Gastrocnemius medialis (tissue), 4 donors: Measurements from ENCODE around the gene GNAI1. TPM values are rescaled to one million over a fixed set of nuclear protein-coding genes. Genes with fewer than 3 reads are reported as not detected.

Experiments
- ATAC-seq, 2 donors: fragments of 150-250 bp; one replicate each; pipeline ENCODE4 v1.9.1; 2016
- DNase-seq, 2 donors: peaks; one replicate each; pipeline ENCODE4 v3.0.0-alpha.2; 2019
- H3K27ac ChIP-seq, 4 donors: fragments of 200-600 bp; sonication (generic); 1 replicate in 1 of 4; 2 replicates in 3 of 4; pipeline ENCODE4 v1.5.1; 2016 to 2018; ENCODE audit warnings: mild to moderate bottlenecking in 2 of 4, moderate library complexity in 1 of 4
- H3K27me3 ChIP-seq, 3 donors: fragments of 200-600 bp; sonication (generic) in 2 of 3; 1 replicate in 1 of 3; 2 replicates in 2 of 3; pipeline versions ENCODE4 v1.5.1 to v1.6.0; 2016 to 2019; ENCODE audit warnings: mild to moderate bottlenecking in 1 of 3, moderate library complexity in 1 of 3
- H3K36me3 ChIP-seq, 2 donors: fragments of 200-600 bp; sonication (generic) in 1 of 2; one replicate each; pipeline ENCODE4 v1.5.1; 2017 to 2018
- H3K4me1 ChIP-seq, 2 donors: fragments of 200-600 bp; sonication (generic) in 1 of 2; one replicate each; pipeline ENCODE4 v1.5.1; 2016 to 2017; ENCODE audit warnings: mild to moderate bottlenecking in 2 of 2
- H3K4me3 ChIP-seq, 4 donors: fragments of 200-600 bp; sonication (generic) in 3 of 4; 1 replicate in 1 of 4; 2 replicates in 3 of 4; pipeline ENCODE4 v1.5.1; 2016 to 2019; ENCODE audit warnings: mild to moderate bottlenecking in 2 of 4
- H3K9me3 ChIP-seq, 3 donors: fragments of 200-600 bp; sonication (generic) in 2 of 3; 1 replicate in 1 of 3; 2 replicates in 2 of 3; pipeline ENCODE4 v1.5.1; 2016 to 2019
- CTCF ChIP-seq, 5 experiments: fragments of 450-650 bp in 3 of 5; fragments of 200-600 bp in 2 of 5; sonication (generic) in 2 of 5; IDR thresholded peaks in 4 of 5; conservative IDR thresholded peaks in 1 of 5; 1 replicate in 4 of 5; 2 replicates in 1 of 5; pipeline ENCODE4 v1.5.1; 2016 to 2019; ENCODE audit warnings: antibody characterized with exemption in 5 of 5, mild to moderate bottlenecking in 3 of 5, moderate library complexity in 3 of 5
- POLR2A ChIP-seq, 2 donors: fragments of 450-650 bp; IDR thresholded peaks; one replicate each; pipeline ENCODE4 v1.6.1; 2017; ENCODE audit warnings: antibody characterized with exemption in 2 of 2, mild to moderate bottlenecking in 2 of 2, moderate library complexity in 2 of 2
- in situ Hi-C, 4 donors: fragments of 200-750 bp; cut with MboI; loops; one replicate each; pipeline versions ENCODE4 v1.15.0 to v1.8.0; 2017; ENCODE audit warnings: low sequenced_read_pairs in 4 of 4
- intact Hi-C: fragments of 100-400 bp; cut with DNase I; formaldehyde crosslinking; loops from one replicate; pipeline ENCODE4 v1.15.1; 2023; ENCODE audit warnings: low total_unique reads
- total RNA-seq, 4 donors: library from RNA; depleted of rRNA; stranded (reverse); fragments of >200 nt; gene quantifications; one replicate each; pipeline versions ENCODE4 v1.1.0 to v1.2.3, GENCODE V29; 2016

GNAI1 gene
- 10 to 100 TPM in 1 of 4 donors, 1 to 10 TPM in 3; 6.5 to 13.0 (median 8.3) TPM for total RNA-seq

DNA sequence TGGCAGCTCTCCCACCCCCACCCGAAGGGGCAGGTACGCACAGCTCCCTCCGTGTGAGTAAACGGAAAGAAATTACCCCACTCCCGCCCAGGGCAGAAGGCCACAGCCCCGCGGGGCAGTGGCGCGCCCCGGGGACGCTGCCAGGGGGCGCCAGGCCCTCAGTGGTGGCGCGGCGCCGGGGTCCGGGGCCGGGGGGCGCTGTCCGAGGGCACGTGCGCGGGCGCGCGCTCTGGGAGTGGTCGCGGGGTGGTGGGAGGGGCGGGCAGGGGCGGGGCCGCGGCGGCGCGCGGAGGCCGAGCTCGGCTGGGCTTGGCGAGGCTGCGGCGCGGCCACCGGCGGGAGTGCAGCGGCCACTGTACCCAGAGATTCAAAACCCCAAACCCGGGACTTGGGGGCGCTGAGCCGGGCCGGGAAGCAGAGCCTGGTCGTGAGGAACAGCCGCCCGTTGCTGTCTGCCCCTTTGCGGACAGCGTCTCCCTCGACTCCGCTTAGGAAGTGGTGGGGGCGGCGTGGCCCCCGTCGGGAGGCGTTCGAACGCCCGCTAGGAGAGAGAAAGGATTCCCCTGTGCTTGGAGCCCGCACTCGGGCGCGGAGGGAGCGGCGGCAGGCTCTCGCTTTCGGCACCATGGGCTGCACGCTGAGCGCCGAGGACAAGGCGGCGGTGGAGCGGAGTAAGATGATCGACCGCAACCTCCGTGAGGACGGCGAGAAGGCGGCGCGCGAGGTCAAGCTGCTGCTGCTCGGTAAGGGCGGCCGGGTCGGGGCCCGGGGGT lies at the start of gene GNAI1:
GNAI1 (plus strand) TSS at position 296 of the 773 bp plus-strand sequence; CDS start at position 626, 330 bp downstream.
- DNase-seq (peak in 1 of 2 donors; percentile 34), ATAC-seq (peak; percentile 68 to 80)
- no peaks in the 10 kb centered on the region for H3K27me3 ChIP-seq
- no peaks in the 10 kb centered on the region for H3K36me3 ChIP-seq
- TF ChIP-seq POLR2A (IDR thresholded peaks at IDR 0.05) = peak; percentile 9 to 68
- peak in 3 of 5 experiments; percentile 15 to 38 (median 24) for TF ChIP-seq CTCF (IDR thresholded peaks at IDR 0.05 in 4 of 5, conservative IDR thresholded peaks at IDR 0.05 in 1 of 5)
- peak within 1 kb of the TSS; percentile 78 to 84 (median 81) for H3K27ac ChIP-seq
- H3K9me3 ChIP-seq = no peaks in the 10 kb centered on the region
- peaks cover 10 to 19% of the 10 kb centered on the region in 2 donors for H3K4me1 ChIP-seq
- in situ Hi-C loops (no loop called here), intact Hi-C loops (loop anchor here (10.0 kb wide), 1 partner anchor 150 kb away; no protein-coding TSS in a partner anchor)
- H3K4me3 ChIP-seq = peak within 1 kb of the TSS; percentile 80 to 90 (median 82)

GRCh38 chr7:80087051-80087770 lies 47.4 kb upstream of the GNAI1 start:
- in situ Hi-C loops = loop anchor here in 2 of 4 donors (25.0 kb wide), 2 partner anchors 300 to 575 kb away; no protein-coding TSS in a partner anchor
- TF ChIP-seq CTCF (IDR thresholded peaks at IDR 0.05 in 4 of 5, conservative IDR thresholded peaks at IDR 0.05 in 1 of 5) (no peak), POLR2A (IDR thresholded peaks at IDR 0.05) (no peak)

DNA sequence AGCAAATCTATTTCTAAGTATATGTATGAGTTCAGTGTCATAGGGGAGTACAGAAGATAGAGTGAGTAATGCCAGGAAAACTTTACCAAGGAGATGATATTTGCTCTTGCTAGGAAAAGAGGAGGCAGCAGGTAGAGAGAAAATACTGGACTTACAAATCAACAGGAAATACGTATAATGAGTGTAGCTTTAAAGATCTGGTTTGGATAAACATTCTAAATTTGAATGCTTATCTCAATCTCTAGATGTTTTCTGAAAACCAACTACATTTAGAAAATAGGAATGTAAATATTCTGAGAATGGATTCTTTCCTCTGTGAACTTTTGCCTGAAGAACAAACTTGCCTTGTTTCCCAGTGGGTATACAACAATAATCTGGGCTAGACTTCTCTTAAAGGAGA lies 46.9 kb upstream of the GNAI1 start:
- in situ Hi-C loops (loop anchor here in 2 of 4 donors (25.0 kb wide), 2 partner anchors 300 to 575 kb away; no protein-coding TSS in a partner anchor), intact Hi-C loops (no loop called here)
- no peaks in the 10 kb centered on the region for H3K36me3 ChIP-seq
- H3K27me3 ChIP-seq = no peaks in the 10 kb centered on the region
- DNase-seq = no peak
- TF ChIP-seq POLR2A (IDR thresholded peaks at IDR 0.05) (no peak), CTCF (IDR thresholded peaks at IDR 0.05 in 4 of 5, conservative IDR thresholded peaks at IDR 0.05 in 1 of 5) (no peak)
- H3K9me3 ChIP-seq = no peaks in the 10 kb centered on the region
- H3K4me3 ChIP-seq = no peak overlapping the region
- ATAC-seq = no peak
- H3K27ac ChIP-seq = no peak overlapping the region
- H3K4me1 ChIP-seq = no peaks in the 10 kb centered on the region

More at GRCh38 chr7:80087051-80087770, 47.4 kb upstream of the GNAI1 start:
- Histone ChIP-seq H3K4me1 (no peaks in the 10 kb centered on the region), H3K4me3 (no peak overlapping the region), H3K27me3 (no peaks in the 10 kb centered on the region), H3K36me3 (no peaks in the 10 kb centered on the region), H3K9me3 (no peaks in the 10 kb centered on the region), H3K27ac (no peak overlapping the region)
- intact Hi-C loops = no loop called here
- DNase-seq (no peak), ATAC-seq (no peak)

GRCh38 chr7:80088705-80089104 lies 45.9 kb upstream of the GNAI1 start:
- intact Hi-C loops (no loop called here), in situ Hi-C loops (loop anchor here in 2 of 4 donors (25.0 kb wide), 2 partner anchors 299 to 574 kb away; no protein-coding TSS in a partner anchor)
- Histone ChIP-seq H3K27me3 (no peaks in the 10 kb centered on the region), H3K4me3 (no peak overlapping the region), H3K36me3 (no peaks in the 10 kb centered on the region), H3K4me1 (no peaks in the 10 kb centered on the region), H3K27ac (no peak overlapping the region), H3K9me3 (no peaks in the 10 kb centered on the region)
- no peak for TF ChIP-seq CTCF (IDR thresholded peaks at IDR 0.05 in 4 of 5, conservative IDR thresholded peaks at IDR 0.05 in 1 of 5)
- TF ChIP-seq POLR2A (IDR thresholded peaks at IDR 0.05) = no peak
- ATAC-seq (no peak), DNase-seq (no peak)
